Duodenal mucosa (tissue), 2 donors: Measurements from ENCODE around the gene THAP3.

Source experiments
- H3K27ac ChIP-seq: one replicate; pipeline ENCODE4 v1.7.0; 2013; ENCODE audit warnings: low read depth, low read length
- H3K27me3 ChIP-seq, 2 donors: one replicate each; pipeline ENCODE4 v1.7.0; 2013; ENCODE audit warnings: low read length in 2 of 2, control low read depth in 1 of 2; ENCODE audit not compliant: insufficient read depth in 2 of 2, control insufficient read depth in 1 of 2
- H3K36me3 ChIP-seq, 2 donors: one replicate each; pipeline ENCODE4 v1.7.0; 2013; ENCODE audit warnings: low read length in 2 of 2, control low read depth in 1 of 2; ENCODE audit not compliant: insufficient read depth in 2 of 2, control insufficient read depth in 1 of 2
- H3K4me1 ChIP-seq, 2 donors: one replicate each; pipeline ENCODE4 v1.7.0; 2013; ENCODE audit warnings: low read length in 2 of 2, control low read depth in 1 of 2; ENCODE audit not compliant: insufficient read depth in 2 of 2, control insufficient read depth in 1 of 2
- H3K4me3 ChIP-seq, 2 donors: one replicate each; pipeline ENCODE4 v1.7.0; 2013; ENCODE audit warnings: low read length in 2 of 2, low read depth in 1 of 2
- H3K9ac ChIP-seq, 2 donors: one replicate each; pipeline ENCODE4 v1.7.0; 2013; ENCODE audit warnings: low read length in 2 of 2, low read depth in 1 of 2
- H3K9me3 ChIP-seq, 2 donors: one replicate each; pipeline ENCODE4 v1.7.0; 2013; ENCODE audit warnings: low read length in 2 of 2, control low read depth in 1 of 2; ENCODE audit not compliant: control insufficient read depth in 1 of 2

The THAP3 gene

GRCh38 chr1:6627031-6627430, 2.4 kb downstream of the THAP3 start:
- Histone ChIP-seq H3K36me3 (peaks cover 12 to 34% of the 10 kb centered on the region in 2 donors), H3K9ac (no peak overlapping the region), H3K27me3 (no peaks in the 10 kb centered on the region), H3K9me3 (no peaks in the 10 kb centered on the region), H3K4me3 (no peak overlapping the region), H3K27ac (no peak overlapping the region), H3K4me1 (peaks cover 3 to 17% of the 10 kb centered on the region in 2 donors)

GRCh38 chr1:6627841-6628545, 3.3 kb downstream of the THAP3 start:
- no peak overlapping the region for H3K4me3 ChIP-seq
- H3K36me3 ChIP-seq: peaks cover 19 to 34% of the 10 kb centered on the region in 2 donors
- no peak overlapping the region for H3K9ac ChIP-seq
- H3K9me3 ChIP-seq: no peaks in the 10 kb centered on the region
- peaks cover 3 to 17% of the 10 kb centered on the region in 2 donors for H3K4me1 ChIP-seq
- H3K27me3 ChIP-seq: no peaks in the 10 kb centered on the region
- no peak overlapping the region for H3K27ac ChIP-seq

GRCh38 chr1:6628971-6629479, 4.4 kb downstream of the THAP3 start:
- Histone ChIP-seq H3K27me3 (no peaks in the 10 kb centered on the region), H3K27ac (no peak overlapping the region), H3K36me3 (peaks cover 19 to 43% of the 10 kb centered on the region in 2 donors), H3K9ac (no peak overlapping the region), H3K4me3 (no peak overlapping the region), H3K4me1 (peaks cover 3 to 17% of the 10 kb centered on the region in 2 donors), H3K9me3 (no peaks in the 10 kb centered on the region)

- peaks cover 0 to 11% of the 10 kb centered on the region in 2 donors for H3K4me1 ChIP-seq
- no peak overlapping the region for H3K9ac ChIP-seq
- no peak overlapping the region for H3K4me3 ChIP-seq
- no peaks in the 10 kb centered on the region for H3K27me3 ChIP-seq
- no peak overlapping the region for H3K27ac ChIP-seq
- peaks cover 23 to 53% of the 10 kb centered on the region in 2 donors for H3K36me3 ChIP-seq
- H3K9me3 ChIP-seq: no peaks in the 10 kb centered on the region
Observed at GRCh38 chr1:6630027-6630426, 5.4 kb downstream of the THAP3 start.

GRCh38 chr1:6631058-6631457, 6.4 kb downstream of the THAP3 start:
- H3K9ac ChIP-seq: no peak overlapping the region
- H3K9me3 ChIP-seq: no peaks in the 10 kb centered on the region
- H3K27ac ChIP-seq: no peak overlapping the region
- no peak overlapping the region for H3K4me3 ChIP-seq
- H3K36me3 ChIP-seq: peaks cover 26 to 62% of the 10 kb centered on the region in 2 donors
- H3K4me1 ChIP-seq: peaks cover 0 to 6% of the 10 kb centered on the region in 2 donors
- H3K27me3 ChIP-seq: no peaks in the 10 kb centered on the region

GRCh38 chr1:6632588-6633514, 8.2 kb downstream of the THAP3 start:
- Histone ChIP-seq H3K36me3 (peaks cover 41 to 78% of the 10 kb centered on the region in 2 donors), H3K9me3 (no peaks in the 10 kb centered on the region)

GRCh38 chr1:6634371-6635052, 9.8 kb downstream of the THAP3 start:
- Histone ChIP-seq H3K4me1 (no peaks in the 10 kb centered on the region), H3K9ac (no peak overlapping the region), H3K36me3 (peaks cover 43 to 77% of the 10 kb centered on the region in 2 donors), H3K27ac (no peak overlapping the region), H3K27me3 (no peaks in the 10 kb centered on the region), H3K9me3 (no peaks in the 10 kb centered on the region), H3K4me3 (no peak overlapping the region)

More at GRCh38 chr1:6632588-6633514, 8.2 kb downstream of the THAP3 start:
- Histone ChIP-seq H3K9ac (no peak overlapping the region), H3K4me3 (no peak overlapping the region), H3K27me3 (no peaks in the 10 kb centered on the region), H3K4me1 (no peaks in the 10 kb centered on the region), H3K27ac (no peak overlapping the region)

- Histone ChIP-seq H3K4me1 (no peaks in the 10 kb centered on the region), H3K36me3 (peaks cover 43 to 78% of the 10 kb centered on the region in 2 donors)
Observed at GRCh38 chr1:6635161-6635909, 10.7 kb downstream of the THAP3 start.

GRCh38 chr1:6635910-6636760, 11.5 kb downstream of the THAP3 start:
- Histone ChIP-seq H3K27ac (no peak overlapping the region), H3K27me3 (no peaks in the 10 kb centered on the region), H3K36me3 (peaks cover 43 to 81% of the 10 kb centered on the region in 2 donors), H3K4me3 (no peak overlapping the region), H3K4me1 (no peaks in the 10 kb centered on the region), H3K9ac (no peak overlapping the region), H3K9me3 (no peaks in the 10 kb centered on the region)

More at GRCh38 chr1:6635161-6635909, 10.7 kb downstream of the THAP3 start:
- H3K9ac ChIP-seq: no peak overlapping the region
- H3K4me3 ChIP-seq: no peak overlapping the region
- no peak overlapping the region for H3K27ac ChIP-seq
- H3K27me3 ChIP-seq: no peaks in the 10 kb centered on the region
- no peaks in the 10 kb centered on the region for H3K9me3 ChIP-seq
